ENCODE results near the gene PFKP.

DNA sequence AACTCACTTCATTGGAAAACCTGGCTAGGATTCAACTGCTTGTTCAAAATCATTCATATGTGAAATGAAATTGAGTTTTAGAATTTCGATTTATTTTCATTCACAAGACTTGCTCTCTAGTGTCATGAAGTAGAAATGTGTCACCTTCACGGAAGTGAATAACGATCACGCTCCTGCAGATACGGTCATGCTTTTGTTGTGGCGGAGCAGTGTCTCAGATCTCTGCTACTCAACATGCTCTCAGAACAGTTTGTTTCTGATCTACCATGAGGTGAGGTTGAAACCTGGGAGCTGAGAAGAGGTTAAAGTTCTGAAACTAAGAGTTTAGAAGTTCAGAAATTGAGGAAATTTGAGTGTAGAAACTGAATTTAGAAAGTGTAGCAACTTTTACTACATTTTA, 119.0 kb downstream of the PFKP start:
- TF ChIP-seq, protein P1, sequence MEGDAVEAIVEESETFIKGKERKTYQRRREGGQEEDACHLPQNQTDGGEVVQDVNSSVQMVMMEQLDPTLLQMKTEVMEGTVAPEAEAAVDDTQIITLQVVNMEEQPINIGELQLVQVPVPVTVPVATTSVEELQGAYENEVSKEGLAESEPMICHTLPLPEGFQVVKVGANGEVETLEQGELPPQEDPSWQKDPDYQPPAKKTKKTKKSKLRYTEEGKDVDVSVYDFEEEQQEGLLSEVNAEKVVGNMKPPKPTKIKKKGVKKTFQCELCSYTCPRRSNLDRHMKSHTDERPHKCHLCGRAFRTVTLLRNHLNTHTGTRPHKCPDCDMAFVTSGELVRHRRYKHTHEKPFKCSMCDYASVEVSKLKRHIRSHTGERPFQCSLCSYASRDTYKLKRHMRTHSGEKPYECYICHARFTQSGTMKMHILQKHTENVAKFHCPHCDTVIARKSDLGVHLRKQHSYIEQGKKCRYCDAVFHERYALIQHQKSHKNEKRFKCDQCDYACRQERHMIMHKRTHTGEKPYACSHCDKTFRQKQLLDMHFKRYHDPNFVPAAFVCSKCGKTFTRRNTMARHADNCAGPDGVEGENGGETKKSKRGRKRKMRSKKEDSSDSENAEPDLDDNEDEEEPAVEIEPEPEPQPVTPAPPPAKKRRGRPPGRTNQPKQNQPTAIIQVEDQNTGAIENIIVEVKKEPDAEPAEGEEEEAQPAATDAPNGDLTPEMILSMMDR (IDR thresholded peaks at IDR 0.05), result no peak
- TF ChIP-seq POLR2A (IDR thresholded peaks at IDR 0.05), result no peak

All from lower leg skin (tissue), 3 donors.